TTC549 (cell line): ENCODE data around the gene CARD10.

Source experiments
- FAIRE-seq: peaks from 2 replicates; lab custom pipeline; 2012; peaks lifted over from hg19 to GRCh38; lab: Jason Lieb, UNC

The CARD10 gene

GRCh38 chr22:37502342-37503182, 16.7 kb downstream of the CARD10 start:
- FAIRE-seq, result no peak

GRCh38 chr22:37501610-37502341, 17.4 kb downstream of the CARD10 start:
- FAIRE-seq, result no peak

DNA sequence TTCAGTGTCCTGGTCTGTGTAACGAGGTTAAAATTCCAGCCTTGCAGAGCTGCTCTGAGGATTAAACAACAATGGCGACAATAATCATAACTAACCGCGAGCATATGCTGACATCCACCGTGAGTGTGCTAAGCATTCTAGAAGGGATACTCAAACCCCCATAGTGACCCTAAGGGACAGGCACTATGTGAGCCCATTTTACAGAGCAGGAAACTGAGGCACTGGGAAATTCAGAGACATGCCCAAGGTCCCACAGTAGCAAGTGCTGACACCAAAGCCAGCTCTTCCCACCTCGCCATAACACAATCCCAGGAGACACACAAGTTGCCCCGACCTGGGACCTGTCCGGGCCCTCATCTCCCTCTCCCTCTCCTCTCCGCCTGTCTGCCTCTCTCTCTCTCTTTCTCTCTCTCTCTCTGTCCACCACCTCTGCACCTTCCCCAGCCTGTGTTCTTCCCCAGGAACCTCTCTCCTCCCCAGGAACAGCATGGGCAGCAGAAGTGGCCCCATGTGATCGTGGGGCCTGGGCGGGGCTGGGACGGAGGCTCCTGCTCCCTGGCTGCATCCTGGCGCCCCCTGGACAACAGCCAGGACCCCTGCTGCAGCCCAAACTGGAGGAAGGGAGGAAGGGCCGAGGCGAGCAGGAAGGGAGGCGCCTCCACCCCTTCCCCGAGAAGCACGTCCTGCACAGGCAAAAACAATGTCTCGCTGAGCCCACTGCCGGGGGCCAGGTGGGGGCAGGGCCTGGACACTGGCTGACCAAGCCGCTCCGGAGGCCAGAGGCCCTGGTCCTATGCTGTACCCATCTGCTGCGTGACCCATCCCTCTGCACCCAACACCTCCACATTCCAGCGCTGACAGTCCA, 18.2 kb downstream of the CARD10 start:
- FAIRE-seq, result no peak

DNA sequence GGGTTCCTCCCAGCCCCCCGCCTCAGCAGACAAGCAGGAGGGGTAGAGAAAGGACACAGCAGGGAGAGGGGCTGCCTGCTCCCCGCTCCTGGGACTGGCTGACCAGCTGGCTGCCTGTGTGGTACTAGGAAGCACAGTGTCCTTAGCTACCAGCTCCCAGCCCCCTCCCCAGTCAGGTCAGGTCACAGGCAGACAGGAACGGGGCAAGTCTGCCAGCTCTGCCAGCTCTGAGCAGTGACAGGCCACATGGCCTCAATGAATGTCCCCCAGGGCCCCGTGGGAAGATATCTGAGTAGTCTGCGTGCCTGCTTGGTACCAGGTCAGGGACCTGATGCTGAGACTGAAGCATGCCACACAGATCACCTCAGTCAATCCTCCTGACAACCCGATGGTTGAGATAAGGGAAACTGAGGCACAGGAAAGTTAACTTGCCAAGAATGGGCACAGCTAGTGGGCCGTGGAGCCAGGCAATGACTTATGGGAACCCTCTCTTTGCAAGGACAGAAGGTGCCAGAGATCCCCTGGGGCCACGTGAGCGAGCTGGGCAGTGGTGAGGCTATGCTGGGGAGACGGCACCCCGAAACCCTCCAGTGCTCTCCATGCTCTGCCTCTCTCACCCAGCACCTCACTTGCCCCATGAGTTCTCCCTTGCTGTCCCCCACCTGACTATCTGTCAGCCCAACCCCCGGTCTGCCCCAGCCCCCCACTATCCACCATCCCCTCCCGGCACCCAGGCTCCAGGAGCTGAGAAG, 19.2 kb downstream of the CARD10 start:
- no peak for FAIRE-seq

DNA sequence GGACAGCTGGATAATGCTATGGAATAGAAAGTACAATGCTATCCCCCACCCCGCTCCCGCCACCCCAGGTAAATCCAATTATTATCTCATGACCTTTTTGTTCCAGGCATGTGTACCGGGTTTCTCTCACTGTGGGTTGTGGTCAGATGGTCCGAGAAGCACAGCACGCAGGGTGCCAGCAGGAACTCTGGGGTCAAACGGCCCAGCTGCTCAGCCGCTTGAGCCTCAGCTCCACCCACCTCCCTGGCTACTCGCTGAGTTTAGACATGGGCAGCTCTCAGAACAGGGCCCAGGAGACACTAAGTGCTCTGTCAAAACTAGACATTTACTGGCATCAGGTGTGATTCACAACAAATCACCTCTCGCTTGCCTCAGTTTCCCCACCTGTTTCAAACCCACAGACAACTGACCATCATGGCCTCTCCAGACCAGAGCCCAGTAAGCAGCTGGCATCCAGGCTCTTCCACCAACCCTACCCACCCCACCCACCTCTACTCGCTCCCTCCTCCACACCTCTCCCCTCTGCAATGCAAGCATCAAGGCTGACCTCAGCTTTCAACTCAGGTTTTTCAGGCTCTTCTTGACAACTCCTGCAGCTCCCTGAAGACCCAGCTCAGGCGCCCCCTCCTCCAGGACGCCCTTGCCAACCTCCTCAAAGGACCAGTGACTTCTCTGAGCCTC, 20.0 kb downstream of the CARD10 start:
- no peak for FAIRE-seq

DNA sequence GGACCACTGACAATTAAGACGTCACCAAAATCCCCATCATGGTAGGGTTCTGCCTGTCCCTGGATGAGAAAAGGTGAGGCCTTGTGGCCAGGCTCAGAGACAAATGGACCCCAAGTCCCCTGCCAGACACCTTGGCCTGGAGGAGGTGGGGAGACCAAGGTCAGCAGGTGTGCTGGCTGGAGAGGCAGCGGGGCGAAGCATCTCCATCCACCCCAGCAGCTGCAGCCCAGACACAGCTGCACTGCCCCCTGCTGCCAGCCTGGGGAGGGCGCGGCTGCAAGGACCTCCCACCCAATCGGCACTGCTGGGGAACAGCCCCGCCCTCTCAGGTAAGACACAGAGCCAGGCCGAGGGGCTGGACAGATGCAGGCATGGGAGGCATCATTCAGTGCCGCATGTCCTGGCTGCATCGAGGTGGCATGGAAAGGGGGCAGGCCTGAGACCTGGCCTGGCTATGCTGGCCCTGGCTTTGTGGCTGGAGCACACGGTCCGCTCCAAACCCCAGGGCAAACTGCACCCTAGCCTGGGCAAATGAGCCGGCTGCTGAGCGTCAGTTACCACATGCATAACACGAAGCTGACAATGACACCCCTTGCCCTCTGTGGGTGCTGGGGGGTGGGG, 20.8 kb downstream of the CARD10 start:
- FAIRE-seq, result no peak

DNA sequence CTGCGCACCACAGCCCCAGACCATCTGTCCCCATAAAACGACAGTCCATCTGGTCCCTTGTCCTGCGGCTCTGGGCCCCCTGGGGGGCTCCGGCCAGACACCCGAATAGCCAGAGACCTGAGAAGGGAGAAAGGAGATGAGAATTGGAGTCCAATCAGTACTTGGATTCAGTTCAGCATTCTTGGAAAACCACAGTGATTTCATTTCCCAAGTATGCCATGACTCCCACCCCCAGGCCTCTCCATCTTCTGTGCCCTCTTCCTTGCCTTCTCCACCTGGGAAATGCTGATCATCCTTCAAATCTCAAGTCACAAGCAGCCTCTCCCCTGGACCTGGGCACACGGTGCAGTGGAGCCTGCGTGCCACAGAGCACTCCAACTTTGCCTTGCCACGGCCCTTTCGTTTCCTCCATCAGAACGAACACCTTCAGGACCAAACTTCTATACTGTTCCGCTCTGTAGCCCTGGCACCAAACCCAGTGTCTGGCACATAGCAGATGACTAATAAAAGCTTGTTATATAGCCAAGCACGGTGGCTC, 22.1 kb downstream of the CARD10 start:
- FAIRE-seq, result no peak

- no peak for FAIRE-seq
Observed at GRCh38 chr22:37496651-37497050, 22.6 kb downstream of the CARD10 start.

- no peak for FAIRE-seq
Observed at GRCh38 chr22:37493979-37494378, 25.2 kb downstream of the CARD10 start.

- FAIRE-seq, result no peak
Observed at GRCh38 chr22:37492428-37493344, 26.5 kb downstream of the CARD10 start.

DNA sequence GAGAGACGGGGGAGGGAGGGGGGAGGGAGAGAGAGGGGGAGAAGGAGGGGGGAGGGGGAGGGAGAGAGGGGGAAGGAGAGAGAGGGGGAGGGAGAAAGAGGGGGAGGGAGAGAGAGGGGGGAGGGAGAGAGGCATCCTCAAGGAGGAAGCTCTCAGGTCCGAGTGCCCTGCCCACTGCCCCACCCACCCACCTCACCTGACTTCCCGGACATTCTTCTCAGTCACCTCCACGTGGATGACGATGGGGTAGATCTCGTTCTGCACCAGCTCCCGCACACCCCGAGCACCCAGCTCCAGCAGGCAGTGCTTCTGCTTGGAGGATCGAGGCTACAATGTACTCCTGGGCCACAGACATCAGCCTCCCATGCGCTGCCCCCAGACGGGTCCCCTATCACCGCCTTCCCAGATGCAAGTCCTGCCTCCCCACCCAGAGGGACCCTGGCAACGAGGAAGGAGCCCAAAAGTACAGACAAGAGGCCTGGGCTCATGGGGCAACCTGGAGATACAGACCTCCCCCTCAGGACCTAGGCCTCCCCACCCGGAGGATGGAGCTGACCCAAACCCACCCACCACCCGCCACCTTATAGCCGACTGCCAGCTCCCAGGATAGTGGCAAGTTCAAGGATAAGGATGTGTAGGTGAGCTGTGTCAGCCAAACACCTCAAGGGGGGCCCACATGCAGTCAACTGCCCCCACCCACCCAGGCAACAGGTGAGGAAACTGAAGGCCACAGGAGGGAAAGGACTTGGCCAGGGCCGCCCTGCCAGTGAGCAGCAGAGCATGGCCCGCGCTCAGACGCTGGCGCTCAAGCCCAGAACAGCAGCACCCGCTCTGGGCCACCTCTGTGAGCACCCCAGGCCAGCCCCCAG, 27.4 kb downstream of the CARD10 start:
- FAIRE-seq, result no peak

DNA sequence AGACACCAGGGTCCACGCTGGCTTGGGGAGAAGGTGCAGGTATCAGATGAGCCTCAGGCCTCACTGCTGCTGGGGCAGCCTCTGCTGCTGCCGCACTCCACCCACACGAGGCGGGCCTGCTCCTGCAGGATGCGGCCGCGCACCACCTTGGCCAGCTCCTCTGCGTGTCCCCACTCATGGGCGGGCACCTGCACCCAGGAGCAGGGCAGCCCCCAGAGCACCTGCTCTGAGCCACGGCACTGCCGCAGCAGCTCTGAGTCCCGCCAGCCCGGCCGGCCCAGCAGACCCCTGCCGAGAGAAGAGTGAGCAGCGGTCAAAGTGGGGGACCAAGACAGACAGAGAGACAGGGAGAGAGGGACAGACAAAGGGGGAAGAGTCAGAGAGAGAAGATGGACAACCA, 28.1 kb downstream of the CARD10 start:
- no peak for FAIRE-seq

DNA sequence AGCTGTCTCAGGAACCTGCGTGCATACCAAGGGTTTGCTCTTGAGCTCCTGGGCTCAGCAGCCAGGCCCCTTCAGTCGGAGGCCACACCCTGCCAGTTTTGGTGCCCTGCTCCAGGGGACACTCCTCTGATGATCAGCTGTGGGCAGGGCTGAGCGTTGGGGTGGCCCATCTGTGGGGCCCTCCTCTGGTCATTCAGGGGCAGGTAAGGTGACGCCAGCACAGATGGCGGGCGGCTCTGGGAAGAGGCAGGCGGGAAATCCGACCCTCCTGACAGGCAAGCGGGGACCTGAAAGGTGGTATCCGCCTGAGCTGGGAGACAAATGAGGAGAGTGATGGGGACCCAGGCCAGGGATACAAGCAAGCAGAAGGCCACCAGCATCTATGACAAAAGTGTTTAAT, 29.2 kb downstream of the CARD10 start:
- no peak for FAIRE-seq

DNA sequence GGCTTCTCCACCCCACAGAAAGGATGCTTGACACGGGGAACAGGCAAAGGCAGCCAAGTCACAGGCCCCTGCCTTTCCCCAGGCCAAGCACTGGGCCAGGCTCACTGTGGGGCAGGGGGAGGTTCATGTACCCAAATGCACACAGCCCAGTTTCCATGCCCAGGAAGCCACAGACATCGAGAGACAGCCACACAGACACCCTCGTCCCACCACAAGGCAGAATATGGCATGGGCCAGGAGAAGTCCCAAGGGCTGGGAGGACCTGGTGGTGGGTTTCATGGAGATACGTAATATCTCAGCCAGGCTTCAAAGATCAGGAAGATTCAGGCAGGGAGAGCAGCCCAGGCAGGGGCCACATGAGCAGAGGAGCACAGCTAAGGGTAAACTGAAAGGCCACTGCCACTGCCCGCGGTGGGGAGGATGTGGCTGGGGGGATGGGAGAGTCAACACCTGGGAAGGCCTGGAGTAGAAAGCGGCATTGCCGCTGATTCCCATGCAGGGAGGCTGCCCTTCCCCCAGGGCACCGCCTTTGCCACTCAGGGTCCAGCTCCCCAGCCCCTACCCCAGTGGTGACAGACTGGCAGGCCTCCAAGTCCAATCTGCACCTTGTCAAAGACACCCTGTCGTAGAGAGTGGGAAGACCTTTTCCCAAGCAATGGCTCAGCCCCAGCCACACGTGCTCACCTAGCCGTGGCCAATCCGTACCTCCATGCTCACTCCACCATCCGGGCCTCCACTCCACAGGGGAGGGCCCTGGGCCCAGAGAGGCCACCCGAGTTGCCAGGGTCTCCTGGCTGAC, 30.7 kb downstream of the CARD10 start:
- FAIRE-seq, result no peak

GRCh38 chr22:37487571-37487970, 31.6 kb downstream of the CARD10 start:
- no peak for FAIRE-seq

DNA sequence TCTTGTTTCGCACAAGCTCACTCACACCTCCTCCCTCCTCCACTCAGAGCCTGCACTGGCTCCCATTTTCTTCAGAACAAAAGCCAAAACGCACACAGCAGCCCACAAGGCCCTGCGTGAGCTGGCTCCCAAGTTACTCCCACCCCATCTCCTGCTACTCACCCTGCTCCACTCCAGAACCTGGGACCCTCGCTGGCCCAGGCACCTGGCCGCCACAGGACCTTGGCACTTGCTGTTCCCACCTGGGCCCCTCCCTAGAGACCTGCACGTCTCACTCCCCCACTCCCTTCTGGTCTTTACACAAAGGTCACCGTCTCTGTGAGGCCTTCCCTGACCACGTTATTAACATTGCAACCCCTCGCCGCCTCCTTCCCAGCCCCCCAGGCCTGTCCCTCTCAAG, 32.1 kb downstream of the CARD10 start:
- no peak for FAIRE-seq

DNA sequence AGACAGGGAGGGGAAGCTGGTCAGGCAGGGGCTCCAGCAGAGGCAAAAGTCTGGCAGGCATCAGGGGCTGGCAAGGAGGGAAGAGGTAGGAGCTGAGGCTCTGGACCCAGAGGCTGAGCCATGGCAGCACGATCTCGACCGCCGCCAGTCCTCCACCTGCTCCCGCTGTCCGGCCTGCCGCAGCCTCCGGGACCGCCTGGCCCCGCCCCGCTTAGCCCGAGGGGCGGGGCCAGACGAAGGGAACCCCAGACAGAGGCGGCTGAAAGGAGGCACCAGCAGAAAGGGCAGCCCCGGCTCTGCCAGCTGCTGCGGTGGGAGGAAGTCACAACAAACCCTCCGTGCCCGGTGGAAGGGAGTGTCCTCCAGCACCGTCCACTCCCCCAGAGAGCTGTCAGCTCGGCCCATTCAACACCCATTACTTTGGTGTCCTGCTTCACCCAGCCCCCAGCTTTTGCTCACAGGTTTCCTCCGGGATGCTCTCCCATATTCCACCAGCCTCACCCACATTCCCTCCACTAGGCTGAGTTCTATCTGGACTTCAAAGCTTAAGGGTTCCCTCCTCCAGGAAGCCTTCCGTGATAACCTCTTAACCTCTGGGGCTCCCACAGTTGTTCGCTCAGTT, 32.9 kb downstream of the CARD10 start, which contains the start of gene MFNG:
TSS of gene MFNG (minus strand) at position 161 of the 622 bp plus-strand sequence. CDS start 207 bp downstream, outside the sequence.
- FAIRE-seq, result no peak
